HG02678 (cell line): ENCODE measurements around the gene GTF3C1.
"Not testable (repeated sequence)": the region's sequence is repeated elsewhere in the genome, so short reads cannot be mapped to it uniquely, and the experiment has no call there.

ENCODE experiments used
- ATAC-seq: cut with Tn5 transposase; IDR thresholded peaks from one replicate; pipeline ENCODE4 v1.9.1; 2021; ENCODE audit warnings: mild to moderate bottlenecking, moderate library complexity; ENCODE audit not compliant: unreplicated experiment

GTF3C1 gene

DNA sequence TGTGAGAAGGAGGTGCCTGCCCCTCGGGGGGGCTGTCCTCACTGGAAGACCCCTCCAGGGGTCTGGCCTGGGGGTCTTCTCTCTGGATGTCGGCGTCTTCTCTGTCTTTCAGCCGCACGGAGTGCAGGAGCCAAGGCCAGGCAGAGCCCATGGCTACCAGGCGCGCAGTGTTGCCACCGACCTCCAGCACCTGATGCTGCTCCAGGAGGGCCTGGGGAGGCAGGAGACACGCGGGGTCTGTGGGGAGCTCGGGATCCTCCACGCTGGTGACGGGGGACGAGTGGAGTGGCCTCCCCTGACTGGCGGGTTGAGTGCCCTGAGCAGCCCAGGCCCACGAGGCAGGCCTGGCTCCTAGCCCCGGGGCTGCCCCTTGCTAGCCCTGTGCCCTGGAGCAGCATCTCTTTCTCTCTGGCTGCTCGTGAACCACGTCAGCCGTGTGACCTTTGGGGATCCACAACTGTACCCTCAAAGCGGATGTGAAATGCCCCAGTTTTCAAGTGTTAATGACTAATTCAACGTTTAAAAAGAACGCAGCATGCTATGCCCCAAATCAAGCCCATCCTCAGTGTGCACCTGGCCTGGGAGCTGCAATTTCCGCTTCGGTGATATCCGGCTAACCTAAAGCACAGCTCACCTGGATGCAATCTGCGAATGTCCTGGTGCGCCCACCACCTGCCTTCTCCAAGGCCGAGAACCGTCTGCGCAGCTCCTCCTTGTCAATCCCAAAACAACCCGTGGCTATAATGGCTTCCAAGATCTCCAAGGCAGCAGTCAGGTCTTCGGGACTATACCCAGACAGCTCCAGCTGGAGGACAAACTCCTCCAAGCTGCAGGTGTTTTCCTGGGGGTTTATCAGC is 84.9 kb downstream of the GTF3C1 start:
- ATAC-seq: no peak

DNA sequence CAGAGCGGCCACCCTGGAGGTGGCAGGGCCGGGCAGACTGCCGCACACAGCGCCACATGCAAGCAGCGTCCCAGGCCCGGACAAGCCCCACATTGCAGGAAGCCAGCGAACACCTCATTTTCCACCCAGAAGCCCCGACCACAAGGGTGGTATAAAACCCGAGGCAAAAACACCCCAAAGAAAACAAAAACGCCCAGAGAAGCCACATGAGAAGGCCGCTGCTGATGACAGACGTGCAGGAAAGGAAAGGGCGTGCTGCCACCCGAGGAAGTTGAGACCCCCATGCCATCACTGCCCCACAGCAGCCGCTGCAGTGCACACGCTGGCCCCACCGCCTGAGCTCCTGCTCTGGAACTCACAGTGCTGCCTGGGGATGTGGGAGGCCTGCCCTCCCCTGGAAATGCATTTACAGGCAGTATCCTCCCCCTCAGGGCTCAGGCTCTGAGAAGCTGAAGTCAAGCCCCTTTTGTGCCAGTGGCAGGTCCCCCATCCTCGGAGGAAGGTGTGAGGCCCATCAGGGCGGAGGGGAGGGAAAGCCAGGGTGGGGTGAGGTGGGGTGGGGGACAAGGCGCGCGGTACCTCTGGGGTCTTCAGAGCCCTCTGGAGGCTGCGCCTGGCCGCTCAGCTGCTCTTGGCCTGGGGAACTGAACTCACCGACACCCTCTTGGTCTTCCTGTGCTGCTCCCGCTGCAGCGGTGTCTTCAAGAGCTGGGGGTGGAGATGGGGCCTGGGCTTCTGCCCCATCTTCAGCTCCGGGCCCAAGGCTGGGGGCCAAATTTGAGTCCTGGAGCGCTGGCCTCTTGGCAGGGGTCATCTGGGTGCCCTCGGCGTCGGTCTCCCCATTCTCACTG is 85.7 kb downstream of the GTF3C1 start:
- no peak for ATAC-seq

DNA sequence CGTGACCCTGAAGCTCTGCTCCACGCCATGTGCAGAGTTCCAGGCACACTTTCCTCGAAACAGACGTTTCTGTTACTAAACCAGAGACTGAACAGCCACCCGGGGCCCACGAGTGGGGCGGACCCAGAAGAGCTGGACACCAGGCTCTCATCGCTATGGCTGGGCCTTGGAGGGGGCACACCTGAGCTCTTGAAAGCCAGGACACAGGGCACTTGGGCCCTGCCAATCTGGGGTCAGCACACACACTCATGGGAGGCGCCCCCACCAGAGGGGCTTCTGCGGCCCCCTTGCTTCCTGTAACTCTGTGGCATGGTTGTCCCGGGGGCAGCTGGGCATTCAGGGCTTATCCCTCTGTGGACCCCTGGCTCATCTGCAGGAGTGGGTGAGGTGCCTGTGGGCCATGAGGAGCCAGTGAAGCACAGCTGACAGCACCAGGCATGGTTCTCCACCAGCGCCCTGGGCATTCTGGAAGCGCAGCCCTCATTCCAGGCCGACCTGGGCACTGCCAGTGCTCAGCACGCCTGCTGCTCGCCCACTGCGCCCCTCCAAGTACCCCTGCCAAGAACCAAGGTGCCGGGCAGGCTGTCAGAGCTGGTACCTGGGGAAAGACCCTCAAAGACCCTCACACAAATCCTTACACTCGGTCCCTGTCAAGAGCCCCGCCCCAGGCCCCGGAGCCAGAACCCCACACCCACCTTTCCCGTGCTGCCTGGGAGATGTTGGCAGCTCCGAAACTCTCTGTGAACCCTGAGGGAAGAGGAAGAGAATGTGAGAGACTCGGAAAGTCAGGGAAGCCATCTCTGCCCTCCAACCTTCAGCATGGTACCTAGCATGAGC is 86.6 kb downstream of the GTF3C1 start:
- ATAC-seq: no peak

DNA sequence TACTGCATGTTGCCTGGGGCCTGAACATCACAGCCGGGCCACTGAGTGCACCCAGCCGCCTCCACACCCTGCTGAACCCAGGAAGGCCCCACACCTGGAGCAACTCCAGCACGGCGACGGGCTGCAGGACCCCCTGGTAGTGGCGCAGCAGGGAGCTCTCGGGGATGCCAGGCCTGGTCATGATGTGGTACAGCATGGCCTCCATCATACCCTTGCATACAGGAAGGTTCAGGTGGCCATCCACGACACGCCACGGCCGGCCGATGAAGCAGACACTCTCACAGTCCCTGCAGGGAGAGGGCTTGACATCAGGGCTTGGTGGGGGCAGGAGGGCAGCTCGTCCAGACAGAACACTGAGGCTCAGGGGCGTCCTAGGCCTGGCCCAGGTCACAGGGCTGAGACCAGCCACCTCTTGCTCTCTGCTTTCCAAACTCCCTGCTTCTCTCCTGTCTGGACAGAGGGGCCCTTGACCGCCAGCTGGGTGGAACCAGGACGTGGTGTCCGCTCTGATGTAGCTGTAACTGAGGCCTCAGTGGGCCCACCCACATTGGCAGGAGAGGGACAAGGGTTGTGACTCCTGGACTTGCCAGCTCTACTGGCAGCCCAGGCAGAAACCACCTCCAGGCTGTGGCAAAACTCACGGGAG is 87.4 kb downstream of the GTF3C1 start:
- ATAC-seq: no peak

DNA sequence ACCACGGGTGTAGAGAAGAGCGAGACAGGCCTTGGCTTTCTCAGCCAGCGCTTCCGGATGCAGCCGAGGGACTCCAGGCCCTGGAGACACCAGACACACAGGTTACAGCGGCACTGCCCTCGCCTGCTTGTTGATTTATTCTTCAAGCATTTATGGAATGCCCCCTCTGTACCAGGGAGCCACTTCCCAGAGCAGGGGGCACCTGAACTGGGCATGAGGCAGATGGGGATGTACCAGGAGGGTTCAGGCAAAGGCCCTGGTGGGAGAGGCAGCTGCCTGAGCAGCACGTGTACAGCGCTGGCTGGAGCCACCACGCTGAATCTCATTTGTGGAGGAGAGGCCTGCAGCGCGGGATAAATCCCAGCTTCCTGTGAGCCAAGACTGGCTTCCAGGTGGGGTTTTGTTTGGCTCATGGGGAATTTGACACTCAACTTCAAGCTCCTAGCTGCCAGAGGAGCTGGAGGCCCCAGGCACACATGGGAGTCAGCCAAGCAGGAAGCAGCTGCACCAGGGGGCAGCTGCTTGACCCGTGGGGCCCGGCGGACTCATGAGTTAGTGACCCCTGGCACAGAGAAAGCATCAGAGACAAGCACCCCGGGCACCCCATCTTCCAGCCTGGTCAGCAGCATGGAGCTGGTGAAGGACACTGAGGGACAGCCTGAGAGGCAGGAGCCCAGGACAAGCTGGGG is 88.1 kb downstream of the GTF3C1 start:
- no peak for ATAC-seq

DNA sequence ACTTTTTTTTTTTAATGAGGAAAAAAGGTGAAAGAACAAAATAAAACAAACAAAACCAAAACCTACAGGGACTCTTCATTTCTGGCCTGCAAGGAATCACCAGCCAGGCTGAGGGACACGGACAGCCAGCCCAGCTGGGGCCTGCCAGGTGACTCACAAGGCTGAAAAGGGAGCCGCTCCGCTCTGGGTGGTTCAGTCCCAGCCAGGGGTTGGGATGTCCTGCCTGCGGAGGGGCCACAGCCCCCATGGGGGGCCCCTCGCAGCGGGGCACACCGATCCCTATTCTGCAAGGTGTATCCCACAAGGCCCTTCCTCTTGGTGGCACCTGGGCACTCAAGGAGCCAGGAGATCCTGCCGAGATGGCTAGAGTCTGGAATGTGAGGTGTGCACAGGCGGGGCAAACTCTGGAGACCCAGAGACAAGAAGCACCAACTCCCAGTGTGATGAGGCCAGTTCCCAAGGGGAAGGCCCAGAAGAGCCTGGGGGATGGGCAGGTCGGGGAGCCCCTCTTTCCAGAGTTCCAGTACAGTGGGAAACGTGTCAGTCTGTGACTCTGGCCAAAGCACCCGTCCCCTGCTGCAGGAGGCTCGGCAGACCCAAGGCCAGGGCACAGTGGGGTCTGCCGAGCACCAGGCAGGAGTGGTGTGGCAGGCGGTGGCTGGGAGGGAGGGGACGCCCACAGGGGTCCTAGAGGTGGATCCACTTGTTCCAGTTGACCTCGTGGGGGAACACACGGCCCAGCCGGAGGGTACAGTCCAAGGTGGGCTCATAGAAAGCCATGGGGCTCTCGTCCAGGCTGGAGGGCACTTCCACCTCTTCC is 88.8 kb downstream of the GTF3C1 start:
- no peak for ATAC-seq

DNA sequence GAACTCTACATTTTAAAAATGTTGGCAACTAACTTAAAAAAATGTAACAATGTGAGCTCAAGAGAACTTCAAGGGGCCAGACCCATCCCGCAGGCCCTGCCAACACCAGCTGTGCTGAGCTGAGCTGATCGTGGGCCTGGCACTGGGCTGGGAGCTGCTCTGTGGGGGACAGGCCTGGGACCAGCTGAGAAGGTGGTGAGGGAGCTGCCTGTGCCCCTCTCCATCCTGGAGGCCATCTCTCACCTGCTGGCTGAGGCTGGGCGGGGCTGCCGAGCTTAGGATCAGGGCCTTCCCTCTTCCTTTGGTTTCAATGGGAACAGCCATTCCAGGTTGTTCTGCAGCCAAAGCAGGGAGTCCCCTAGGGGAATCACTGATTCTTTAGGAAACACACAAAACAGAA is 89.5 kb downstream of the GTF3C1 start:
- no peak for ATAC-seq

DNA sequence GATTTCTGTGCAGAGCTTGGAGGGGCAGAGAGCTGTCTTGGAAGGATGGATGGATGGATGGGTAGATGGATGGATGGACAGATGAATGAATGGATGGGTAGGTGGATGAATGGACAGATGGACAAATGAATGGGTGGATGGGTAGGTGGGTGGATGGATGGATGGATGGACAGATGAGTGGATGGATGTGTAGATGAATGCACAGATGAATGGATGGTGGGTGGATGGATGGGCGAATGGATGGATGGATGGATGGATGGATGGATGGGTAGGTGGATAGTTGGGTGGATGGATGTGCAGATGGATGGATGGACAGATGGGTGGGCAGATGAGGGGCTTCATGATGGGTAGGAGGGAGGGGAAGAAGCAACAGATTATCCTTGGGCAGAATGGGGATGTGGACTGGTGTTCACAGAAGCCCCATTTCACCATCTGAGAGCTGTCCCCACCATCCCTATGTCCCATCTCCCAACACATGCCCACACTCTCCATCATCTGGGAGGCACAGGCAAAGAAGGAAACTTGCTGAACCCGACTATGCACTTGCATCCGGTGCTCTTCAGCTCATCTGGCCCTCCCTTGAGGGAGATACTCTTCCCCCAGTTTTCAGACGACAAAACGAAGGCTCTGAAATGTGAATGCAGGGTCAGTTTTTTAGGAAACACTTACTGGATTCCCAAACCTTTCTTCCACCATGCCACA is 90.6 kb downstream of the GTF3C1 start:
- ATAC-seq: no peak

DNA sequence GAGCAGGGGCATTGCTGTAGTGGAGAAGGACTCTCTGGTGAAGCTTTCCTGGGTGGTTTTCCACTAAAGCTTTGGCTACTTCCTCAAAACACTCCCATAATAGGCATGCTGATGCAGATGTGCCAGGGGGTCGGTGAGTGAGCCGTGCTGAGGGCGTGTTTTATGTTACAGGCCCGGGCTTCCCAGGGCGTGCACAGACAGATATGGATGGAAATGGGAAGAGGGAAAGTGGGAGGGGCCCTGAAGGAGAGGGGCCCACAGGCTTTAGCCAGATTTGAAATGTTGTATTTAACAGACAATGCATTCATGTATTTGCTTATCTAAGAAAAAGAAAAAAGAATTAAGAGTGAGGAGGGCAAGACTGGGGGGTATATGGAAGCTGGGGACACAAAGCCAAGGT is 91.5 kb downstream of the GTF3C1 start:
- ATAC-seq: no peak

DNA sequence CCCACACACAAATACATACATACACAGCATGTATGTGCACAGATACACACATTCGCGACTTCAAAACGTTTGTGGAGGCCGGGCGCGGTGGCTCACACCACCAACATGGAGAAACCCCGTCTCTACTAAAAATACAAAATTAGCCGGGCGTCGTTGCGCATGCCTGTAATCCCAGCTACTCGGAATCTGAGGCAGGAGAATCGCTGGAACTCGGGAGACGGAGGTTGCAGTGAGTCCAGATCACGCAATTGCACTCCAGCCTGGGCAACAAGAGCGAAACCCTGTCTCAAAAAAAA is 92.2 kb downstream of the GTF3C1 start:
- not testable (repeated sequence) for ATAC-seq

DNA sequence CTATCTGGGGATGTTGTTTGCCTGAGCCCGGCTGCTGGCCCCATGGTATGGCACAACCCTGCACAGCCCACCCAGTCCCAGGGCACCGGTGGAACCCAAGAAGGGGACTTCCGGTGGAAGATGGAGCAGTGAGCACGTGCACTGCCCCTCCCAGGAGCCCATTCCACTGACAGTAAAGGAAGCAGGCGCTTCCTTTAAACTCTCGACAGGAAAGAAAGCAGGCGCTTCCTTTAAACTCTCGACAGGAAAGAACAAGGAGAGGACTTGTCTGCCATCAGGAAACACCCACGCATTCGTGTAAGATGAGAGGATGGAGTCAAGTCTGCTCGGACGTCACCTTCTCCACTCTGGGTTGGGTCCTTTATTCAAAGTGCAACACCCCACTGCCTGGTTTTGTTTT is 94.0 kb downstream of the GTF3C1 start:
- ATAC-seq: no peak

DNA sequence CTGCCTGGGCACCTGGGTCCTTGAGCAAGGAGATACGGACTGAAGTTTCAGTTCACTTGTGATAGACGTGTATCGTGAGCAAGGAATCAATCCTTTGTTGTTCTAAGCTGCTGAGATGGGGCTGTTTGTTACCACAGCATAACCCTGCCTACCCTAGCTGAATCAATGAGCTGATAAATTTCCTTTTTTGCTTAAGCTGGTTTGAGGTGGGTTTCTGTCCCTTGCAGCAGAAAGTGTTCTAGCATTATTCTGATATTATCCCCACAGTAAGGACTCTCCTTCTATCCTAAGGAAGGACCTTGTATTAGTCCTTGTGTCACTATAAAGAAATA is 96.3 kb downstream of the GTF3C1 start:
- ATAC-seq: no peak

DNA sequence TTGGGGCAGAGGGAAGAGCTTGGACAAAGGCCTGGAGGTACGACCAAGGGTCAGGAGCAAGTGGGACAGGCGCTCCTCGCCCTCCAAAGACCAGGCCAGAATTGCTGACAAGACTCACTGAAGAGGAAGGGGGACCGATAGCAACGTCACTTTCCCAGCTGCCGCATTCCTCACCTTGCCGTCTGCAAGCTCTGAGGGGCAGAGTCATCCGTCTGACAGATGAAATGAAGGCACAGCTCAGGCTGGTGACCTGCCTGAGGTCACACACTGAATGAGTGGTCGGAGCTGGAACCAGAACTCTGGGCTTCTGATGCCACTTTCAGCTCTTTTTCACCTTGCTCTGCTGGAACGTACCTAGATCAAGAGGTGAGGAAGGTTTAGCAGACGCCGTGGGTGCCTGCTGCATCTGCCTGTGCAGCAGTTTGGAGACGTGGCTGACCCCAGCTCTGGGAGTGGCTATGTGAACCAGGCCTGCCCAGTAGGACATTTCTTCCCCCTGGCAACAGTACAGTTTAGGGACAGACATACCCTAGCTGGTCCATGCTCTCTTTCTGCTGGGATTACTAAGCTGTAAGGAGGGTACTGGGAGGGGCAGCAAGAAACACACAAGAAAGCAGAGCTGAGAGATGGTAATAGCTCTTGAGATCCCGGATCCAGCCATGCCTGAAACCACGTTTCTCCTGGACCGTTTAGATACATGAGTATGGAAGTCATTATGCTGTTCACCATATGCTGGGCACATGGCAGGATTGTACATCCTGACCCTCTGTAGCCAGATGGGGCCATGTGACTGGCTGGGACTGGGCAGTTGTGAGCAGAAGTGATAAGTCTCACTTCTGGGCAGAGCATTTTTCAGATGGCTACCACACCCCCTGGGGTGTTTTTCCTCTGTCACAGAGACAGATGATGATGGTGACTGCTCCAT is 96.9 kb downstream of the GTF3C1 start:
- ATAC-seq: no peak

DNA sequence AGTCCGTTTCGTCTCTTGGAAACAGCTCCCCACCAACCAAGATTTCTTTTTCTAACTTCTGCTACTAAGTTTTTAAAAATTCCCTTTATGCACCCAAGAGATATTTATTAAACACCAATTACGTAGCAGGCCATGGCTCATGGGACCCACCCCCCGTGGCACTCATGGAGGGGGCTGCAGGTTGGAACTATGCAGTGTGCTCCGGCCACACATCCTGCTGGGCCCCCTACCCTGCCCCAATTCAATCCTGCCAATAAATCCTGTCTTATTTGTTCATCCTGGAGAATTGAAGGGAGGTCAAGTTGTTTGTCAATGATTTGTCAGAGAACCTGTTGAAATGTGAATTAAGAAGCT is 99.5 kb downstream of the GTF3C1 start:
- peak; percentile 15 for ATAC-seq

DNA sequence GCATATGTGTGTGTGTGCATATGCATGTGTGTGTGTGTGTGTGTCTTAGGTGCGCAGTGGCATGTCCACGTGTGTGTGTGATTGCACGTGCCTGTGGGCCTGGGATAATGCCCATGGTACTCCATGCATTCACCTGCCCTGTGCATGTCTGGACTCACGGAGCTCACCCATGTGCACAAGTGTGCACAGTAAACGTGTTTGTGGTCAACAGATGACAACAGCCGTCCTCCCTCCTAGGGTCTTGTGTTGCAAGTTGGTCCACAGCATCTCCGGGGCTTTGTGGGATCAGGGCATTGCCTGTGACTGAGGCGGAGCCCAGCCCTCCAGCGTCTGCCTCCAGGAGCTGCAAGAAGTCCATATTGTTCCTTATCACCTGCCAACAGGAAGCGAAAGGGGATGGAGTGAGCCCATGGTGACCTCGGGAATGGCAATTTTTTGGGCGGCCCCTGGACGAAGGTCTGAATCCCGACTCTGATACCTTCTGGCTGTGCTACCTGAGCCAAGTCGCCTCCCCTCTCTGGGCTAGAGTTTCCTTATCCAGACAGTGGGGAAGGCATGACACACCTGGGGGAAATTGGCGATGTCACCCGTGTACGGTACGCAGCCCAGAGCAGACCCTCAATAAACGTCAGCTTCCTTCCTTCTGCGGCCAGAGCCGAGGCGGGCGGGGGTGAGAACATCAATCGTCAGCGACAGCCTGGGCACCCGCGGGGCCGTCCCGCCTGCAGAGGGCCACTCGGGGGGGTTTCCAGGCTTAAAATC is 100.1 kb downstream of the GTF3C1 start:
- peak; percentile 54 for ATAC-seq

DNA sequence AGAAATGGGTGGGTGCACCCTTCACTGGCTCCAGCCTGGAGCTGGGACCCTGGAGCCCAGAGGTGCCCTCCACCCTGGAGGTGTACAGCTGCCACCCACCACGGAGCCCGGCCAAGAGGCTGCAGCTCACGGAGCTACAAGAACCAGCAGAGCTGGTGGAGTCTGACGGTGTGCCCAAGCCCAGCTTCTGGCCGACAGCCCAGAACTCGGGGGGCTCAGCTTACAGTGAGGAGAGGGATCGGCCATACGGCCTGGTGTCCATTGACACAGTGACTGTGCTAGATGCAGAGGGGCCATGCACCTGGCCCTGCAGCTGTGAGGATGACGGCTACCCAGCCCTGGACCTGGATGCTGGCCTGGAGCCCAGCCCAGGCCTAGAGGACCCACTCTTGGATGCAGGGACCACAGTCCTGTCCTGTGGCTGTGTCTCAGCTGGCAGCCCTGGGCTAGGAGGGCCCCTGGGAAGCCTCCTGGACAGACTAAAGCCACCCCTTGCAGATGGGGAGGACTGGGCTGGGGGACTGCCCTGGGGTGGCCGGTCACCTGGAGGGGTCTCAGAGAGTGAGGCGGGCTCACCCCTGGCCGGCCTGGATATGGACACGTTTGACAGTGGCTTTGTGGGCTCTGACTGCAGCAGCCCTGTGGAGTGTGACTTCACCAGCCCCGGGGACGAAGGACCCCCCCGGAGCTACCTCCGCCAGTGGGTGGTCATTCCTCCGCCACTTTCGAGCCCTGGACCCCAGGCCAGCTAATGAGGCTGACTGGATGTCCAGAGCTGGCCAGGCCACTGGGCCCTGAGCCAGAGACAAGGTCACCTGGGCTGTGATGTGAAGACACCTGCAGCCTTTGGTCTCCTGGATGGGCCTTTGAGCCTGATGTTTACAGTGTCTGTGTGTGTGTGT is 100.9 kb downstream of the GTF3C1 start:
- ATAC-seq: no peak
